T-helper 2 cell treated with Interferon-gamma antibody and Interleukin-4, amounts not matched to agents 100 ng/mL and 5 ng/mL, for 36 hours (primary cell): ENCODE measurements around the gene TMEM86B. TPM values are rescaled to one million over a fixed set of nuclear protein-coding genes. Genes with fewer than 3 reads are reported as not detected.
"Not testable (repeated sequence)": the region's sequence is repeated elsewhere in the genome, so short reads cannot be mapped to it uniquely, and the experiment has no call there.

Experiments
- intact Hi-C: fragments of 100-400 bp; cut with micrococcal nuclease; formaldehyde crosslinking; loops from one replicate; pipeline ENCODE4 v1.15.1; 2023
- total RNA-seq: library from RNA; stranded (reverse); gene quantifications from 2 replicates; pipeline ENCODE4 v1.2.3, GENCODE V29; 2022

The TMEM86B gene
- total RNA-seq, 1 donor from 2014 or later, result 9.6 TPM

GRCh38 chr19:55224038-55224665 is 4.4 kb downstream of the TMEM86B start:
- intact Hi-C loops, result no loop called here

GRCh38 chr19:55223291-55224037 is 5.1 kb downstream of the TMEM86B start:
- intact Hi-C loops, result no loop called here

- intact Hi-C loops, result no loop called here
Measured at GRCh38 chr19:55220525-55220924, 8.0 kb downstream of the TMEM86B start.

- intact Hi-C loops, result loop anchor here (5.0 kb wide), 1 partner anchor 41 kb away; the partner anchor contains the start of gene PPP6R1
Measured at GRCh38 chr19:55216461-55217198, 11.9 kb downstream of the TMEM86B start.

GRCh38 chr19:55213547-55213946 is 15.0 kb downstream of the TMEM86B start:
- intact Hi-C loops, result no loop called here

GRCh38 chr19:55212447-55212846 is 16.1 kb downstream of the TMEM86B start:
- intact Hi-C loops, result no loop called here

- intact Hi-C loops, result no loop called here
Measured at GRCh38 chr19:55209693-55210472, 18.7 kb downstream of the TMEM86B start.

GRCh38 chr19:55208880-55209692 is 19.5 kb downstream of the TMEM86B start, which contains the start of gene PTPRH:
Gene PTPRH (minus strand): TSS chr19:55209501. CDS start chr19:55209433, 68 bp downstream.
- intact Hi-C loops, result no loop called here

- intact Hi-C loops, result no loop called here
Measured at GRCh38 chr19:55206664-55207500, 21.7 kb downstream of the TMEM86B start.

GRCh38 chr19:55202199-55202598 is 26.4 kb downstream of the TMEM86B start:
- intact Hi-C loops, result not testable (repeated sequence)

GRCh38 chr19:55199620-55200204 is 28.9 kb downstream of the TMEM86B start:
- intact Hi-C loops, result no loop called here

GRCh38 chr19:55198651-55199050 is 29.9 kb downstream of the TMEM86B start:
- intact Hi-C loops, result no loop called here

GRCh38 chr19:55197528-55197927 is 31.0 kb downstream of the TMEM86B start:
- intact Hi-C loops, result no loop called here

GRCh38 chr19:55196803-55197202 is 31.8 kb downstream of the TMEM86B start:
- intact Hi-C loops, result no loop called here

- intact Hi-C loops, result no loop called here
Measured at GRCh38 chr19:55193481-55193880, 35.1 kb downstream of the TMEM86B start.

GRCh38 chr19:55189403-55189835 is 39.1 kb downstream of the TMEM86B start:
- intact Hi-C loops, result no loop called here

- intact Hi-C loops, result no loop called here
Measured at GRCh38 chr19:55188625-55189024, 39.9 kb downstream of the TMEM86B start.

- intact Hi-C loops, result no loop called here
Measured at GRCh38 chr19:55186080-55186479, 42.5 kb downstream of the TMEM86B start.

- intact Hi-C loops, result no loop called here
Measured at GRCh38 chr19:55181740-55182139, 46.8 kb downstream of the TMEM86B start.
